ENCODE measurements around the gene CACNG1. TPM values are rescaled to one million over a fixed set of nuclear protein-coding genes. Genes with fewer than 3 reads are reported as not detected.

CACNG1 gene
- total and polyA plus RNA-seq, 2 donors (not counting 3 experiments of a cell fraction or from before 2014, with no cell fraction given): not detected

- Histone ChIP-seq H3K9me3 (replicated peaks; ENCODE audit: control insufficient read depth, insufficient read depth, low read length) (no peaks in the 10 kb centered on the region), H3K9ac (replicated peaks; ENCODE audit: extremely low read depth, insufficient read depth, low read length) (no peak overlapping the region), H3K27me3 (ENCODE audit: control insufficient read depth in 2 of 2, insufficient read depth in 2 of 2, low read length in 2 of 2) (no peaks in the 10 kb centered on the region), H3K36me3 (ENCODE audit: control insufficient read depth in 2 of 2, extremely low read depth in 1 of 2, insufficient read depth in 2 of 2, low read length in 2 of 2) (no peaks in the 10 kb centered on the region), H3K4me1 (ENCODE audit: control insufficient read depth, extremely low read depth, insufficient read depth, low read length) (no peaks in the 10 kb centered on the region), H3K9me1 (replicated peaks; ENCODE audit: control insufficient read depth, extremely low read depth, insufficient read depth, low read length) (no peaks in the 10 kb centered on the region), H3K4me3 (replicated peaks in 1 of 3; ENCODE audit: insufficient read depth in 1 of 3, low read depth in 1 of 3, low read length in 3 of 3) (no peak overlapping the region), H3K27ac (ENCODE audit: insufficient read depth, low read depth, low read length) (no peak overlapping the region), H3K79me2 (ENCODE audit: control insufficient read depth, insufficient read depth, low read length) (no peaks in the 10 kb centered on the region), H2AFZ (ENCODE audit: low read depth, low read length) (no peak overlapping the region), H3K4me2 (ENCODE audit: insufficient read depth, low read length) (no peak overlapping the region), H4K20me1 (replicated peaks; ENCODE audit: control insufficient read depth, extremely low read depth, insufficient read depth, low read length) (no peaks in the 10 kb centered on the region)
- FAIRE-seq (no peak), DNase-seq (ENCODE audit: low read depth, low spot score) (no peak)
- CTCF ChIA-PET: no interaction called here
- intact Hi-C loops (cut with micrococcal nuclease) (no loop called here), dilution Hi-C loops (cut with MboI; ENCODE audit: extremely low pct_ligation_motif_present, low sequenced_read_pairs) (no loop called here)
- TF ChIP-seq MYC (IDR thresholded peaks at IDR 0.05; ENCODE audit: low read depth, low read length): no peak
- TF ChIP-seq GATA2 (IDR thresholded peaks at IDR 0.05; ENCODE audit: insufficient read depth, insufficient read length, low read depth, low read length): no peak
- TF ChIP-seq MAX (IDR thresholded peaks at IDR 0.05; ENCODE audit: insufficient read depth, insufficient read length): no peak
- no peak for TF ChIP-seq POLR2A (IDR thresholded peaks at IDR 0.05; ENCODE audit: low read depth, low read length)
- TF ChIP-seq FOS (IDR thresholded peaks at IDR 0.05; ENCODE audit: borderline replicate concordance, insufficient read depth, low read length): no peak
- no peak for TF ChIP-seq JUN (IDR thresholded peaks at IDR 0.05; ENCODE audit: borderline replicate concordance, insufficient read depth, insufficient read length, low read depth)
- no peak for TF ChIP-seq POLR2AphosphoS5 (IDR thresholded peaks at IDR 0.05; ENCODE audit: insufficient read depth, low read depth, low read length)
- TF ChIP-seq CTCF (IDR thresholded peaks at IDR 0.05; ENCODE audit: extremely low read depth in 1 of 2, insufficient read depth in 1 of 2, low read depth in 1 of 2, low read length in 2 of 2): no peak
- no peak for TF ChIP-seq EZH2 (IDR thresholded peaks at IDR 0.05; ENCODE audit: borderline replicate concordance, low read depth, low read length, severe bottlenecking)
- BruUV-seq (replicated peaks): no TSS peak
- POLR2A ChIA-PET: no interaction called here
These were observed 10.7 kb downstream of the CACNG1 start for GRCh38 chr17:67055041-67055443.

Measured in endothelial cell of umbilical vein (primary cell).